ENCODE measurements around the gene CACNA1C.

- no peak for TF ChIP-seq POLR2A (IDR thresholded peaks at IDR 0.05)
- no peak for TF ChIP-seq CTCF (IDR thresholded peaks at IDR 0.05)
These were observed 34.4 kb upstream of the CACNA1C start for GRCh38 chr12:2018391-2018790.

Measured in tibial nerve (tissue), 3 donors.